T-cell (primary cell): ENCODE data around the gene UBAC2. TPM values are rescaled to one million over a fixed set of nuclear protein-coding genes. Genes with fewer than 3 reads are reported as not detected.

Source experiments
- ATAC-seq, 4 experiments: fragments of 200-7000 bp in 3 of 4; fragments of 150-1000 bp in 1 of 4; cut with Tn5 transposase; replicated peaks in 1 of 4; 1 replicate in 3 of 4; 2 replicates in 1 of 4; pipeline ENCODE4 v1.10.0; 2021; ENCODE audit warnings: moderate library complexity in 3 of 4, mild to moderate bottlenecking in 2 of 4, moderate number of reproducible peaks in 1 of 4
- CTCF ChIA-PET, 2 donors: fragments of 300-600 bp; sonication (Branson Sonifier 250); formaldehyde crosslinking; loops; one replicate each; lab custom pipeline; 2022; ENCODE audit warnings: antibody characterized with exemption in 2 of 2; lab: Charles Lee
- POLR2A ChIA-PET, 2 donors: fragments of 300-600 bp; sonication (Branson Sonifier 250); formaldehyde crosslinking; loops; one replicate each; lab custom pipeline; 2022; ENCODE audit warnings: antibody characterized with exemption in 2 of 2; lab: Charles Lee
- DNase-seq, 35 experiments: peaks; one replicate each; pipeline versions ENCODE4 v3.0.0 to v3.0.0-alpha.2; 2013 to 2023
- H3K27ac ChIP-seq: one replicate; pipeline ENCODE4 v1.5.1; 2013; ENCODE audit warnings: low read length
- H3K27me3 ChIP-seq, 2 experiments: replicated peaks in 1 of 2; 1 replicate in 1 of 2; 2 replicates in 1 of 2; pipeline versions ENCODE4 v1.6.1 to v1.7.0; 2013; ENCODE audit warnings: low read length in 1 of 2, mixed read lengths in 1 of 2; ENCODE audit not compliant: control insufficient read depth in 2 of 2, insufficient read depth in 2 of 2; ENCODE audit errors: extremely low read depth in 1 of 2
- H3K36me3 ChIP-seq, 2 donors: 1 replicate in 1 of 2; 2 replicates in 1 of 2; pipeline versions ENCODE4 v1.6.1 to v1.7.0; 2013; ENCODE audit warnings: low read length in 1 of 2; ENCODE audit not compliant: control insufficient read depth in 2 of 2, insufficient read depth in 1 of 2; ENCODE audit errors: extremely low read depth in 1 of 2
- H3K4me1 ChIP-seq, 2 experiments: 1 replicate in 1 of 2; 2 replicates in 1 of 2; pipeline versions ENCODE4 v1.6.1 to v1.7.0; 2013; ENCODE audit warnings: low read length in 2 of 2, mixed read lengths in 1 of 2; ENCODE audit not compliant: insufficient read depth in 2 of 2, control insufficient read depth in 1 of 2; ENCODE audit errors: extremely low read depth in 1 of 2
- H3K4me3 ChIP-seq, 2 donors: 1 replicate in 1 of 2; 2 replicates in 1 of 2; pipeline versions ENCODE4 v1.5.1 to v1.7.0; 2013; ENCODE audit warnings: mild to moderate bottlenecking in 2 of 2, low read length in 1 of 2, moderate library complexity in 1 of 2; ENCODE audit not compliant: control insufficient read depth in 1 of 2; ENCODE audit errors: extremely low read depth in 1 of 2
- H3K9me3 ChIP-seq: 2 replicates; pipeline ENCODE4 v1.7.0; 2013
- H3K27ac Mint-ChIP-seq, 2 donors: one replicate each; pipeline ENCODE4 v1.8.0; 2020 to 2021; ENCODE audit warnings: mild to moderate bottlenecking in 2 of 2, mixed read lengths in 2 of 2
- H3K27me3 Mint-ChIP-seq, 2 donors: one replicate each; pipeline ENCODE4 v1.8.0; 2021 to 2022; ENCODE audit warnings: mixed read lengths in 2 of 2
- H3K36me3 Mint-ChIP-seq: one replicate; pipeline ENCODE4 v1.8.0; 2021; ENCODE audit warnings: mixed read lengths
- H3K4me1 Mint-ChIP-seq, 3 donors: one replicate each; pipeline ENCODE4 v1.8.0; 2020 to 2022; ENCODE audit warnings: mixed read lengths in 3 of 3, mild to moderate bottlenecking in 1 of 3
- H3K4me3 Mint-ChIP-seq, 3 donors: one replicate each; pipeline ENCODE4 v1.8.0; 2020 to 2022; ENCODE audit warnings: mild to moderate bottlenecking in 3 of 3, mixed read lengths in 3 of 3, moderate library complexity in 3 of 3
- H3K9me3 Mint-ChIP-seq, 3 donors: one replicate each; pipeline ENCODE4 v1.8.0; 2020 to 2022; ENCODE audit warnings: mixed read lengths in 3 of 3
- WGBS: methylation state at CpG from one replicate; pipeline ENCODE4 v1.1.5; 2013; ENCODE audit warnings: missing lambda C conversion rate; ENCODE audit not compliant: insufficient coverage; 5-methylcytosine and 5-hydroxymethylcytosine counted together
- total RNA-seq, 35 experiments: library from RNA in 6 of 35; stranded (reverse) in 6 of 35; fragments of 120-200 nt in 1 of 35; gene quantifications; one replicate each; pipeline versions ENCODE4 v1.2.1 to v1.2.4 and lab custom pipeline; 2013 to 2026

UBAC2 gene
- total RNA-seq, 5 donors from 2014 or later (not counting 1 experiment from before 2014, with no cell fraction given): 83.3 to 99.3 (median 84.9) TPM

DNA sequence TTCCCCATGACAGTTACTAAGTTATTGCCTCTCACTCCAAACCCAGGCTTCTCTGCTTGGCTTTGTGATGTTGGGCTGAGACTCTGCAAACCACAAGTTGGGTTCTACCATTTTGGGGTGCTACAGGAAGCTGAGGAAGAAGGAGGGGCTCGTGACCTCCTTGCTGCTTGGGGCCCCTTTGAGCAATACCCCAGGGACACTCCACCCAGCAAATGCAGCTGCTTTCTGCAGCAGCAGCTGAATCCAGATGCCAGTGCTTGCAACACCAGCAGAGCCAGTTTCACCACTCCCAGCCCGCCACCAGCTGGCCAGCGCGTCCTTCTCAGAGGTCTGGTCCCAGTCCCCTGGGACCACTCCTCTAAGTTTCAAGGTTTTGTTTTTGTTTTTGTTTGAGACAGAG lies 22.0 kb upstream of the UBAC2 start:
- peaks cover 0 to 10% (median 0%) of the 10 kb centered on the region in 3 donors for H3K9me3 Mint-ChIP-seq
- DNase-seq (peak in 8 of 35 experiments; percentile 8 to 35 (median 13)), ATAC-seq (peak; percentile 39 to 67 (median 50))
- H3K4me1 Mint-ChIP-seq: peaks cover 37 to 45% (median 41%) of the 10 kb centered on the region in 3 donors
- peak overlapping the region in 1 of 2 donors; percentile 56 for H3K4me3 ChIP-seq
- H3K27me3 ChIP-seq: no peaks in the 10 kb centered on the region
- H3K27ac ChIP-seq: peak overlapping the region; percentile 16
- ChIA-PET CTCF (interaction anchor here (0.6 to 10.4 kb wide), 7 partner anchors 8 to 335 kb away, joined by 3 to 246 read pairs (median 3); partner anchors contain the start of gene GPR18 (in 1 of the 2)), POLR2A (interaction anchor here (0.6 kb wide), 2 partner anchors 177 to 520 kb away, joined by 3 read pairs; no protein-coding TSS in a partner anchor)
- no peaks in the 10 kb centered on the region for H3K9me3 ChIP-seq
- H3K4me3 Mint-ChIP-seq: peak overlapping the region in 1 of 3 donors; percentile 52
- H3K27ac Mint-ChIP-seq: peak overlapping the region; percentile 83 to 86
- H3K36me3 Mint-ChIP-seq: peaks cover 3% of the 10 kb centered on the region
- peaks cover 18 to 39% of the 10 kb centered on the region in 2 experiments for H3K4me1 ChIP-seq
- H3K27me3 Mint-ChIP-seq: peaks cover 0 to under 1% of the 10 kb centered on the region in 2 donors
- no peaks in the 10 kb centered on the region for H3K36me3 ChIP-seq
- WGBS: no CpG with 5 or more reads among the region's 4 CpGs

GRCh38 chr13:99179460-99179859 lies 21.2 kb upstream of the UBAC2 start:
- Histone ChIP-seq H3K4me1 (peaks cover 18 to 39% of the 10 kb centered on the region in 2 experiments), H3K9me3 (no peaks in the 10 kb centered on the region), H3K36me3 (no peaks in the 10 kb centered on the region), H3K27ac (peak overlapping the region; percentile 16), H3K27me3 (no peaks in the 10 kb centered on the region), H3K4me3 (no peak overlapping the region)
- CTCF ChIA-PET: interaction anchor here (0.6 to 10.4 kb wide), 4 partner anchors 87 to 737 kb away, joined by 3 to 246 read pairs (median 4); no protein-coding TSS in a partner anchor
- H3K4me3 Mint-ChIP-seq: peak overlapping the region in 1 of 3 donors; percentile 52
- H3K9me3 Mint-ChIP-seq: peaks cover 0 to 10% (median 0%) of the 10 kb centered on the region in 3 donors
- H3K27me3 Mint-ChIP-seq: no peaks in the 10 kb centered on the region
- no CpG with 5 or more reads among the region's 3 CpGs for WGBS
- peaks cover 37 to 45% (median 41%) of the 10 kb centered on the region in 3 donors for H3K4me1 Mint-ChIP-seq
- H3K36me3 Mint-ChIP-seq: peaks cover 3% of the 10 kb centered on the region
- POLR2A ChIA-PET: interaction anchor here in 1 of 2 donors (1.1 to 1.2 kb wide), 2 partner anchors 77 to 85 kb away, joined by 3 to 4 read pairs; no protein-coding TSS in a partner anchor
- ATAC-seq: no peak
- H3K27ac Mint-ChIP-seq: peak overlapping the region; percentile 2 to 83
- no peak for DNase-seq

DNA sequence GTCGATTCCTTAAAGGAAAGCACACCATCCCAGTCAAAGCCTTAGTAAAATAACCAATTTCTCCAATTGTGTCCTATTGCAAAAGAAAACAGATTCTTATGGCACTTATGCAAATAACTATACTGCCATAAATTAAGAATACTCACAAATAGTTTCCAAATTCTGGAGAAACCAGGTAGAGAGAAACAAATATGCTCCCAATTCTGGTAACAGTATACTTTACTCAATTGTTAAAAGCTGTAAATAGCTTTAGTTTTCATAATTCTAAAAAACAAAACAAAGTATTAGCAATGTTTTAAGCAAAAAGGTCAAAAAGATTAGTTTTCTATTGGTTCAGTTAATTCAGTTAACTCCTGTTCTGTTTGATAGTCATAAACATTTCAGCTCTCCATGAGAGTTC lies 18.2 kb upstream of the UBAC2 start:
- Histone ChIP-seq H3K27ac (no peak overlapping the region), H3K27me3 (no peaks in the 10 kb centered on the region), H3K4me1 (peaks cover 16 to 30% of the 10 kb centered on the region in 2 experiments), H3K36me3 (no peaks in the 10 kb centered on the region), H3K4me3 (no peak overlapping the region), H3K9me3 (no peaks in the 10 kb centered on the region)
- Mint-ChIP-seq H3K9me3 (peaks cover 0 to 10% (median 0%) of the 10 kb centered on the region in 3 donors), H3K36me3 (peaks cover 3% of the 10 kb centered on the region), H3K4me3 (no peak overlapping the region), H3K27ac (no peak overlapping the region), H3K4me1 (peaks cover 30 to 33% (median 31%) of the 10 kb centered on the region in 3 donors), H3K27me3 (no peaks in the 10 kb centered on the region)
- POLR2A ChIA-PET: interaction anchor here in 1 of 2 donors (0.6 kb wide), 1 partner anchor 17 kb away, joined by 3 read pairs; no protein-coding TSS in a partner anchor
- ATAC-seq (no peak), DNase-seq (no peak)
- 100% methylated on average over 1 of the region's 1 CpG for WGBS
- CTCF ChIA-PET: interaction anchor here (1.2 to 10.4 kb wide), 3 partner anchors 76 to 84 kb away, joined by 3 to 246 read pairs (median 7); partner anchors contain the start of gene GPR18 (in 1 of the 2)

GRCh38 chr13:99185606-99186005 lies 15.0 kb upstream of the UBAC2 start:
- Histone ChIP-seq H3K4me1 (peaks cover under 1 to 1% of the 10 kb centered on the region in 2 experiments), H3K4me3 (no peak overlapping the region), H3K36me3 (no peaks in the 10 kb centered on the region), H3K27me3 (no peaks in the 10 kb centered on the region), H3K9me3 (no peaks in the 10 kb centered on the region), H3K27ac (no peak overlapping the region)
- Mint-ChIP-seq H3K27me3 (no peaks in the 10 kb centered on the region), H3K36me3 (peaks cover 3% of the 10 kb centered on the region), H3K4me1 (peaks cover 3 to 7% (median 3%) of the 10 kb centered on the region in 3 donors), H3K4me3 (no peak overlapping the region), H3K27ac (no peak overlapping the region), H3K9me3 (peaks cover 0 to 10% (median 0%) of the 10 kb centered on the region in 3 donors)
- DNase-seq (no peak), ATAC-seq (no peak)
- CTCF ChIA-PET: interaction anchor here (0.7 to 4.2 kb wide), 8 partner anchors 9 to 251 kb away, joined by 4 to 25 read pairs (median 6); no protein-coding TSS in a partner anchor
- POLR2A ChIA-PET: interaction anchor here in 1 of 2 donors (0.5 to 0.6 kb wide), 2 partner anchors 117 to 121 kb away, joined by 3 to 8 read pairs; no protein-coding TSS in a partner anchor
- no CpG with 5 or more reads among the region's 8 CpGs for WGBS

- no peaks in the 10 kb centered on the region for H3K27me3 Mint-ChIP-seq
- Histone ChIP-seq H3K4me1 (peaks cover 7 to 11% of the 10 kb centered on the region in 2 experiments), H3K27ac (no peak overlapping the region), H3K9me3 (no peaks in the 10 kb centered on the region), H3K4me3 (no peak overlapping the region), H3K36me3 (no peaks in the 10 kb centered on the region), H3K27me3 (no peaks in the 10 kb centered on the region)
- ChIA-PET CTCF (interaction anchor here (0.5 to 0.8 kb wide), 2 partner anchors 14 to 145 kb away, joined by 3 read pairs; no protein-coding TSS in a partner anchor), POLR2A (no interaction called here)
- no peaks in the 10 kb centered on the region for H3K36me3 Mint-ChIP-seq
- DNase-seq (no peak), ATAC-seq (no peak)
- 88% methylated on average over 4 of the region's 12 CpGs for WGBS
- no peaks in the 10 kb centered on the region for H3K9me3 Mint-ChIP-seq
- H3K4me3 Mint-ChIP-seq: no peak overlapping the region
- no peak overlapping the region for H3K27ac Mint-ChIP-seq
- H3K4me1 Mint-ChIP-seq: peaks cover 13 to 23% (median 13%) of the 10 kb centered on the region in 3 donors
Measured at GRCh38 chr13:99190147-99190985, 10.3 kb upstream of the UBAC2 start.
